Ectodermal cell (in vitro differentiated cells): ENCODE measurements around the gene PRELID3B.
"Not testable (repeated sequence)": the region's sequence is repeated elsewhere in the genome, so short reads cannot be mapped to it uniquely, and the experiment has no call there.

Experiments used
- H3K27ac ChIP-seq: 2 replicates; pipeline ENCODE4 v1.7.0; 2013; ENCODE audit warnings: mild to moderate bottlenecking, low read depth, low read length; ENCODE audit not compliant: insufficient read depth, poor library complexity, severe bottlenecking
- H3K27me3 ChIP-seq: 2 replicates; pipeline ENCODE4 v1.7.0; 2013; ENCODE audit warnings: mild to moderate bottlenecking, low read length; ENCODE audit not compliant: insufficient read depth, control insufficient read depth, poor library complexity, severe bottlenecking
- H3K36me3 ChIP-seq: one replicate; pipeline ENCODE4 v1.7.0; 2013; ENCODE audit warnings: low read length; ENCODE audit not compliant: control insufficient read depth, insufficient read depth
- H3K4me1 ChIP-seq: one replicate; pipeline ENCODE4 v1.7.0; 2013; ENCODE audit warnings: low read length; ENCODE audit not compliant: control insufficient read depth, insufficient read depth
- H3K4me3 ChIP-seq: 2 replicates; pipeline ENCODE4 v1.7.0; 2013; ENCODE audit warnings: low read depth, low read length, control low read depth; ENCODE audit not compliant: insufficient read depth
- H3K9me3 ChIP-seq: 2 replicates; pipeline ENCODE4 v1.7.0; 2013; ENCODE audit warnings: mild to moderate bottlenecking, low read length, moderate library complexity; ENCODE audit not compliant: control insufficient read depth
- WGBS, 2 experiments: methylation state at CpG; one replicate each; pipeline ENCODE4 v1.1.7; 2013; ENCODE audit warnings: missing lambda C conversion rate in 2 of 2; 5-methylcytosine and 5-hydroxymethylcytosine counted together

PRELID3B gene

DNA sequence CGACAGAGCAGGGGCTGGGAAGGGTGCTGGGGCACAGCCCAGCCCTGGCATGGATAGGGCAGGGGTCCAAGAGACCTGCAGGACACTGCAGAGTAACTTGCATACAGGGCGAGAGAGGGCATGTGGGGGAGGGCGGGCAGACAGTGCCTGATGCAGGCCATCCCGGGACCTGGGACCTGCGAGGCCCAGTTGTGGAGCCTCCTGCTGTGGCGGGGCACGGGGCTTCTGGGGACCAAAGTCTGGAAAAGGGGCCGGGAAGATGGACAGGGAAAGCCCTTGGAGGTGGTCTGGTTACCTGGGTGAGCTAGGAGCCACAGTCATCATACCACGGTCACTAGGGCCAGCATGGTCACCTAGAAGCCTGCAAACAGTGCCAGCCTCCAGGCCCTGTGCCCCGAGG lies 23.8 kb downstream of the PRELID3B start:
- 91 to 93% methylated on average over 10 of the region's 10 CpGs for WGBS, 2 experiments
- Histone ChIP-seq H3K36me3 (peaks cover 4% of the 10 kb centered on the region), H3K4me1 (no peaks in the 10 kb centered on the region), H3K9me3 (no peaks in the 10 kb centered on the region), H3K27me3 (no peaks in the 10 kb centered on the region), H3K27ac (no peak overlapping the region), H3K4me3 (no peak overlapping the region)

DNA sequence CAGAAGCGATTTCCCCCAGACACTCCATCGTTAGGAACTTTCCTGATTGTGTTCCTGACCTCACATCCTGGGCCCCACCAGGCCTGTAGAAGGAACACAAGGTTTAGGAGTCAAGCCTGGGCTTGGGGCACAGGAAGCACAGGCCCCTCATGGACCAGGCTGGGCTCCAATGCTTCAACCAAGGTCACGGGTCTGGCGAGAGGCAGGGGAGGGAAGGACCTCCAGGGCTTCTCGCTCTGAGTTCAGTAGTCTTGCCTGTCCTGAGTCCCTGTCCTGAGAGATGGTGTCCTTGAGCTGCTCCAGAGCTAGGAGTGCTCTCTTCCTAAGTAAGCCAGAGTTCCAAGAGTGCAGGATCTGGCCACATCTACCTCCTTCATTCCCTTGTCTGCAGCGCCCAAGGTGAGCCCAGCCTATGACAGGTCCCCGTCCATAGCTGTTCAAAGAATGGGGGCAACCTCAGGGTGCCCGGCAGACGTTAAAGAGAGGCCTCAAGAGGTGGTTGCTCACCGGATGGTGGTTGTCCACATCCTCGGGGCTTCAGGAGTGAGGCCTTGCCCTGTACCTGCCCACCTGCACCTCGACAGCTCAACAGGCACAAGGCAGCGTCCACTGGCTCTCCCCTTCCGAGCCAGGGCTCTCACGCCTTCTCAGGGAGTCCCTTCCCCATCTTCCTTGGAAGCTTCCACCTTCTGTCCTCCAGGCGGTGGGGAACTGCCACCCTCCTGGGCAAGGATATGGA lies 24.9 kb downstream of the PRELID3B start:
- H3K27me3 ChIP-seq: no peaks in the 10 kb centered on the region
- WGBS, 2 experiments: 94 to 95% methylated on average over 16 of the region's 16 CpGs
- H3K27ac ChIP-seq: no peak overlapping the region
- H3K4me3 ChIP-seq: no peak overlapping the region
- H3K4me1 ChIP-seq: no peaks in the 10 kb centered on the region
- no peaks in the 10 kb centered on the region for H3K9me3 ChIP-seq
- no peaks in the 10 kb centered on the region for H3K36me3 ChIP-seq

DNA sequence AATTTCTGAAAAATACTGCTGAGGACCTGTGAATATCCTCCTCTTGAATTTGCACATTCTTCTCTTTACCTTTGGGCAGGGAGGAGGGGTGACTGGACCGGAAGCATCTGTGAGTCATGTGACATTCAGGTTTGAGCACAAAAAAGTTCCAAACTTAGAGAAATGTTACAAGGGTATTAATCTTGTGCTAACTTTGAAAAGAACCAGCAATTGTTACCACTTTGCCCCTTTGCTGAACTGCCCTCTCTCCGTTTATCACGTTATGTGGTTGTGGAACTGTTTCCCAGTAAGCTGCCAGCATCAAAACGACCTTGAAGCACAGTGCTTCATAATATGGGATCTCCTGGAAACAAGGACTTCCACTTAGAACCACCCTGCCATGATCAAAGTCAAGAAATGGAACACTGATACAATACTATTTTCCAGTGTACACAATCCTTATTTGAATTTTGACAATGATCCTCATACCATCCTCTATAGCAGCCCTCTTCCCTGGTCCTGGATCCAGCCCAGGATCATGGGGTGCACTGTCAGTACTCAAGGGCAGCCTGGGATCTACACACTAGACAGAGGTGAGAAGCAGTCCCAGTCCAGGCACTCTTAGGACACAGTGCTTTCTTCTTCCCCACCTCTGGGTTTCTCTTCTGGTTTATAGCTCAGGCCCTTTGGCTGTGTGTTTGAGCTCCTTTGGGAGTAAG lies 25.6 kb downstream of the PRELID3B start:
- WGBS, 2 experiments: 89 to 91% methylated on average over 4 of the region's 4 CpGs
- Histone ChIP-seq H3K27me3 (no peaks in the 10 kb centered on the region), H3K36me3 (no peaks in the 10 kb centered on the region), H3K4me1 (no peaks in the 10 kb centered on the region), H3K9me3 (no peaks in the 10 kb centered on the region), H3K27ac (no peak overlapping the region), H3K4me3 (no peak overlapping the region)

DNA sequence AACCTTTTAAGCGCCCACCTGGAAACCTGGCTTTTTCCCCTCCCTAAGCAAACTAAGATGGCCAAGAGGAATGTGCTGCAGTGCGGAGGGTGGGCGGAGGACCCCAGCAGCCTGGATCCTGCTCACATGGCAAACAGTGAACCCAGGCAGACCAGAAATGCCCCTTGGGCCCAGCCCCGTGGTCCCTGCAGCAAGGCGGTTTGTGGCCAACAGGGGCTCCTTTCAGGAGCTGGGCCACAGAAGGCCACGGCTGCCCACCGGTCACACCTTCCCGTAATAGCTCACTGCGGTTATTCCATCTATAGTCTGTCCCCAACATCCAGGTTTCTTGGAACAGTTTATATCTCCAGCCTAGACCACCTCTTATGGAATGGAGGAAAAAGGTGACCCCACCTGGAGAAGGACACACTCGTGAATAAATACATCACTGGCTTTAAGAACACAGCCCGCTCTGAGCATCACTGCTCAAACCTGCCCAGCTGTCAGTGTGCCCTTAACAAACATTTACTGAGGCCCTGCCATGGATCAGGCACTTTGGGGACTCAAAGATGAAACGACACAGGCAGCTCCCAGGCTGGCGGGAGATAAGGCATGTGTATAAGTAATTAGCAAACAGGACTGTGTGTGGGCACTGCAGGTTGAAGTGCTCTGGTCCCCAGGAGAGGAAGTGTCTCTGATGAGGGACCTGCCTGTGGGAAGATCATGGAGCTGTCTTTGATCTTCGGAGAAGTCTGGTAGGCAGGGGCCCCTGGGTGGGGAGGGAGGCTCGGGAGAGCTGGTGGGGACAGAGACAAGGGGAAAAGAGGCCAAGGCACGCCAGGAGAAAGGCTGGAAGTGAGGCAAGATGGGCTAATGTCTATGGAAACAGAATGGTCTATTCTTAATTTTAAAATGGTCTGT lies 26.5 kb downstream of the PRELID3B start:
- H3K9me3 ChIP-seq: no peaks in the 10 kb centered on the region
- H3K4me1 ChIP-seq: no peaks in the 10 kb centered on the region
- no peaks in the 10 kb centered on the region for H3K36me3 ChIP-seq
- WGBS, 2 experiments: 89 to 90% methylated on average over 16 of the region's 16 CpGs
- no peak overlapping the region for H3K4me3 ChIP-seq
- H3K27ac ChIP-seq: no peak overlapping the region
- no peaks in the 10 kb centered on the region for H3K27me3 ChIP-seq

DNA sequence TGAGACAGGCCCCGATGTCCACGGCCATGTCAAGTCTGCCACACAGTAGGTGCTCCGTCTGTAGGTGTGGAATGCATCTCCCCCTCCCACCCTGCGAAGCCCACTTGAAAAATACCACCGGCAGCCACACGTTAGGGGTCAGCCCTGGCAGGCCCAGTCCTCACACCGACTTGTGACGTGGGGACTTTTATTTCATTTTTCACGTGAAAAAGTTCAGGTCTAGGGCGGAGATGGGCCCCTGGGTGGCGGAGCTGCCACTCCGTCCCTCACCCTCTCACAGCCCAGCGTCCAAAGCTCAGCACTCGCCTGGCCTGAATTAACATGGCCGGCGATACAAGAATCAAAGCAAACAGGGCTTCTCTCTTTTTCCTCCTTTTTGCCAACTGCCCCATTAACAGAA lies 27.2 kb downstream of the PRELID3B start:
- H3K36me3 ChIP-seq: no peaks in the 10 kb centered on the region
- H3K9me3 ChIP-seq: no peaks in the 10 kb centered on the region
- no peak overlapping the region for H3K4me3 ChIP-seq
- H3K27ac ChIP-seq: no peak overlapping the region
- H3K4me1 ChIP-seq: peaks cover 3% of the 10 kb centered on the region
- no peaks in the 10 kb centered on the region for H3K27me3 ChIP-seq
- 92 to 93% methylated on average over 16 of the region's 16 CpGs for WGBS, 2 experiments

DNA sequence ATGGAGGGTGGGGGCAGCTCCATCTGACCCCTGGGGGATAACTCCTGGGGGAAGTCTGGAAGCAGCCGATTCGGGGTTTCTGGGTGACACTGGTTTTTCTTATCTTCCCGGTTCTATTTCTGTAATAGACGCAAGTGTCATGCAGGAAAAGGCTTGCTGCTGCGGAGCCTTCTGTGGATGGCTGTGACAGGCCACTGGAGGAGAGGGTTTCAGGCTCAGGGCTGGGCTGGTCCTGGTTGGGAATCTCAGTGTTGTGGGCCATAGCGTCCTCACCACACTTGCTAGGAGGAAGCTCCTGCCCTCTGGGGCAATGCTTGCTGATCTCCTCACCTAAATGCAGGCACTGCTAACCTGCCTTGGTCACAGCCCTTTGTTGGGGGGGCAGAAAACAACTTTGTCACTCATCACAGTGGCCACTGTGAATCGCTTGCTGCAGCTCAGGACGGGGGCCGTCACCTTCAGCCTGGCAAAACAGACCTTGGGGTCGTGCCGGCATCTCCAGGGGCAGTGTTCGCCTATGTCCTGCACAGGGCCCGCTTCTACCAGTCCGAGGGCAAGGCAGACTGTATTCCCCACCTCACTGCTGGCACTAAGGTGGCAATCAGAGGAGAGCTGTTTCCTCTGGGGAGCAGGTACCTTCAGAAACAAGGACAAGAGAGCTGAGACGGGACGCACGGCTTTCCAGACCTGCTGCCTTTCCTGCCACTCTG lies 27.8 kb downstream of the PRELID3B start:
- no peaks in the 10 kb centered on the region for H3K9me3 ChIP-seq
- no peaks in the 10 kb centered on the region for H3K36me3 ChIP-seq
- WGBS, 2 experiments: 93% methylated on average over 17 of the region's 17 CpGs
- H3K27me3 ChIP-seq: no peaks in the 10 kb centered on the region
- no peak overlapping the region for H3K4me3 ChIP-seq
- no peak overlapping the region for H3K27ac ChIP-seq
- H3K4me1 ChIP-seq: peaks cover 5% of the 10 kb centered on the region

DNA sequence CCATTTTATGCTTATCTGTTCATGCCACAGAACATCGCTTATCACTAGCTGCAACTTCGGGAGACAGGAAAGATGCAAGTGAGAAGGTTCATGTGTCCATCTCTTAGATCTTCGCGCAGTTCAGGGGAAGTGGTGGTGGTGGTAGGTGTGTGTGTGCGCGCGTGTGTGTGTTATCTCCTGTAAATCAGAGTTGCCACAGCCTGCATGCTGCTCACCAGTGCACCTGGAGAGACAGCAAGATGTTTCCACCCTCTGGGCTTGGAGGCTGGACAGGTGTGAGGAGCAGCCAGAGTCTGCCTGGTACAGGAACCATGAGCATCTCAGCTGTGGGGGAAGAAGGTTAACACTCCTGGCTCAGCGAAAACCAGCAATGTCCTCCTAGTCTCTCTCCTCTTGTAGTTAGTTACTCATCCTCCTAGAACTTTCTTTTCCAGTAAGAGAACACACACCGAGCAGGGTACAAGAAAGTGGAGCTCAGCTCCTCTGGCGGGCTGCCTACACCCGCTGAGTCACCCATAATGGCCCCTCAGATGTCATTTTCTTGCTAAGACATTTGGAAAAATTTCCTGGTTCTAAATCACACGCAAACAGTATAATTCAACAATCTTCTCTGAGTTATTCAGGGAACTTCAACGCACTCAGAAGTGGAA lies 28.5 kb downstream of the PRELID3B start:
- Histone ChIP-seq H3K4me3 (no peak overlapping the region), H3K27ac (no peak overlapping the region), H3K27me3 (no peaks in the 10 kb centered on the region), H3K36me3 (no peaks in the 10 kb centered on the region), H3K4me1 (peaks cover 5% of the 10 kb centered on the region), H3K9me3 (no peaks in the 10 kb centered on the region)
- WGBS, 2 experiments: 94 to 95% methylated on average over 13 of the region's 13 CpGs

DNA sequence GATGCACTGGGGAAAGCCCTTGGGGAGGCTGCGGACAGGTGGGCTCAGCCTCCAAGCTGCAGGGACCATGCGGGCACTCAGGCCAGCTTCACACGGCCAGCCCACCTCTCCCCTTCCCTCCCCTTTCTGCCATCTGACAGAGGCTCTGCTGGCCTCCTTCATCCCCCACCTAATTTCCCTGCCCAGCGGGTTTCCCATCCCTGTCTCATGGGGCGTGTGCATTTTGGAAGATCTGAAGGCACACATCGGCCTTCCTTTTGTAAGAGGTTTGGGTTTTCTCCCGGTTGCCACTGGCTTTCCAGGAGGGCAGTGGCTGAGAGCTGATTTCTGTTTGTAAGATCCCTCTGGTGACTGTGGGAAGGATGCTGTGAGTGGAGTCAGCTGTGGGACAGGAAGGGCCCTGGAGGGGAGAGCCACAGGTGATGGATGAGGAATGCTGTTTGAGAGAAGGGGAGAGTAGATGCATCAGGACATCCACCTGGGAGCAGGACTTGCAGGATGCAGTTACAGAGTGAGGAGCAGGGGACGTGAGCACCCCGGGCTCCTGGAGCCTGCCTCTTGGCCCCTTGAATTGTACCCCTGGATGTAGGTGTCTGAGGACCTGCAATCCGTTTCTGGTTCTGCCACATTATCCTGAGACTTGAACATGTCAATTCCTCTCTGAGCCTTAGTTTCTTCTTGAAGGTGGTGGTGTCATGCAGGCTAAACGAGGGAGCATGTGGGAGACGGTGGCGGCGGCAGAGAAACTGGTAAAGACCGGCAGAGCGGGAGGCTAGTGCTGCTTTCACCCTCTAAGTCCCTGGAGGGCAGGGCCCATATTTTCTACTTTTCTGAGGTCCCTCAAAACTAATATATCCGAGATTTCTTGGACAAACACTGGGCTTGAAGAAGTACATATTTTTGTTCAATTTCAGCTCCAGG lies 29.3 kb downstream of the PRELID3B start:
- Histone ChIP-seq H3K27me3 (no peaks in the 10 kb centered on the region), H3K27ac (no peak overlapping the region), H3K4me3 (no peak overlapping the region), H3K4me1 (peaks cover 5% of the 10 kb centered on the region), H3K36me3 (no peaks in the 10 kb centered on the region), H3K9me3 (no peaks in the 10 kb centered on the region)
- 84 to 90% methylated on average over 17 of the region's 17 CpGs for WGBS, 2 experiments

DNA sequence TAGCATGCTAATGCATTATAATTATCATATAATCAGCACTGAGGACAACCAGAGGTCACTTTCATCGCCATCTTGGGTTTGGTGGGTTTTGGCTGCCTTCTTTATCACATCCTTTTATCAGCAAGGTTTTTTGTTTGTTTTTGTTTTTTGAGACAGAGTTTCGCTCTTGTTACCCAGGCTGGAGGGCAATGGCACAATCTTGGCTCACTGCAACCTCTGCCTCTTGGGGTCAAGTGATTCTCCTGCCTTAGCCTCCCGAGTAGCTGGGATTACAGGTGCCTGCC lies 30.8 kb downstream of the PRELID3B start:
- H3K27me3 ChIP-seq: peaks cover 10% of the 10 kb centered on the region
- not testable (repeated sequence) for H3K36me3 ChIP-seq, H3K4me3 ChIP-seq, H3K27ac ChIP-seq, H3K4me1 ChIP-seq, H3K9me3 ChIP-seq
- WGBS, 2 experiments: 84 to 96% methylated on average over 3 of the region's 3 CpGs
